GM21423 (cell line): Measurements from ENCODE around the gene RSPRY1.
"Not testable (repeated sequence)": the region's sequence is repeated elsewhere in the genome, so short reads cannot be mapped to it uniquely, and the experiment has no call there.

Experiments used
- ATAC-seq: cut with Tn5 transposase; IDR thresholded peaks from one replicate; pipeline ENCODE4 v1.9.1; 2021; ENCODE audit warnings: mild to moderate bottlenecking, moderate library complexity; ENCODE audit not compliant: unreplicated experiment

The RSPRY1 gene

DNA sequence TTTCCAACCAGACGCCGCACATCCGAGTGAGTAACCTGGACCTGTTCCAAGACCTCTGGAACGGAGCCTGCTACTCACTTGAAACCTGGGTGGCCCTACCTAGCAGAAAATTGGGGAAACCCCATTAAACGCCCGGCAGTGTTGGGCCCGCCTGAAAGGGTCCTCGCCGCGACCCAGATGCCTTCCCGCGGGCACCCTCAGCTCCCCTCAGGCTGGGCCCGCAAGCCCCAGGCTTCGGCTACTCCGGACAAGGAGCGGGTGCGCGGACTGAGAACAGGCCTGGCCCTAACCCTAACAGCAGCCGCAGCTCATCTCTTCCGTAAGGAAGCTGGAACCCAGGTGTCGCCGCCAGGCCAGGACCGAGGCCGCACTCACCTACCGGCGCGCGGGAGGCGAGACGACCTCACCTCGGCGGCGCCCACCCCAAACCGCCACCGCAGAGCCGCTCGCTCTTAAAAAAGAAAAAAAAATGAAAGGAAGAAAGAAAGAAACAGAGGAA lies 634 bp upstream of the RSPRY1 start:
- ATAC-seq = peak; percentile 28

DNA sequence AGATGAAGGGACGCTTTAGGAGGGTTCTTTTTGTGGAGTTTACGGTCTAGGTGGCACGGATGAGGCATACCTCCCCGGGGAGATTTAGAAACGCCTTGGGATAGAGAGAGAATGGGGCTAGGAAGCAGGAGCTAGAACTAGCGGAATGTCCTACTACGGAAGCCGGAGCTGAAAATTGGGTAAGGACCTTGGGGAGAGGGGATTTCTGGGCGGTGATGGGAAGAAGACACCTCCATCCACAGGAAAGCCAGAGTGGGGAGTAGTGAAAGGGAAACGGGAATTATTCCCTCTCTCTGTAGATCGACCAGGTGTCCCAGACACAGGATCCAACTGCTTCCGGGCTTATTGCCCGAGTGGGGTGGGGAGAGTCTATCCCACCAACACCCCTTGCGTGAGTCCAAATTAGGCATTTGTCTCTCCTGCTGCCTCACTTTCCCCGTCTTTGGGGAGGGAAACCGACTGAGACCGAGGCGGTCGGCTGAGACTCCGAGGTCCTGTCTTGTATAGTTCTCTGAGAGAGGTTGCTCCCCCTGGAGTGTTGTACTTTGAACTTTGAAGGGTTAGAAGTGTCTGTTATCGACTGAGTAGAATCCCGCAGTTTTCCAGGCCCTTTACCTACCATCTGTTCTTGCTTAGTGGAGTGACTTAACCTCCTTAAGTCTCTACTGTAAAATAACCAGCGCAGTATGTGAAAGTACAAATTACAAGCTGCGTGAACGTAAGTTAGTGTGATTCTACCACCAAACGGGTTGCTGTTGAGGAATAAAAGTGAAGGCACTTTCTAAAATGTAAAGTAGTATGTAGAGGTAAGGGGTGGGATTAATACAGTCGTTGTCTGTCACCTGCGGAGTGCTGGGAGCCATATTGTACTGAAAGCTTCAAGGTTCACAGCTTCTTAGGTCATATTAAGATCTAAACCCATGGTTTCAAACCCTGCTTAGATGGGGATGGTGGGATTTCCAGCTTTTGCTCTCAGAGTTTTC lies 1.0 kb downstream of the RSPRY1 start:
- ATAC-seq = no peak

- not testable (repeated sequence) for ATAC-seq
Measured at GRCh38 chr16:57187902-57188710, 2.0 kb downstream of the RSPRY1 start.

DNA sequence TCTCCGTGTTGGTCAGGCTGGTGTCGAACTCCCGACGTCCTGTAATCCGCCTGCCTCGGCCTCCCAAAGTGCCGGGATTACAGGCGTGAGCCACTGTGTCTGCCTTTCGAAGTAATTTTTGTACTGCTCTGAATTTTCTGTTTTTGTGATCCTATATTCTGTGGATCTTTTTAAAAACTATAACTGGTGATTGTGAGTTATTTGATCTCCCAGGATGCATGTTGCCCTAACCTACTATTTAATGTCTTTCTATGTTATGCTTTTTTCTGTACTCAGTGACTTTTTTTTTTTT lies 2.5 kb downstream of the RSPRY1 start:
- no peak for ATAC-seq

DNA sequence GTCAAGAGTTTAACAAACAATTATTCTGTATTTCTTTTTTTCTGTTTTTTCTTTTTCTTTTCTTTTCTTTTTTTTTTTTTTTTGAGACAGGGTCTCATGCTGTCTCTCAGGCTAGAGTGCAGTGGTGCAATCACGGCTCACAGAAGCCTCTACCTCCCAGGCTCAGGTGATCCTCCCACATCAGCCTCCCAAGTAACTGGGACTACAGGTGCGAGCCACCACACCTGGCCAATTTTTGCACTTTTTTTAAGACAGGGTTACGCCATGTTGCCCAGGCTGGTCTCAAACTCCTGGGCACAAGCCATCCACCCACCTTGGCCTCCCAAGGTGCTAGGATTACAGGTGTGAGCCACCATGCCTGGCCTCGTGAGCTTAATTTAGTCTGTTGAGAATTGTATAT lies 3.4 kb downstream of the RSPRY1 start:
- ATAC-seq = not testable (repeated sequence)

- no peak for ATAC-seq
Measured at GRCh38 chr16:57190136-57190535, 4.0 kb downstream of the RSPRY1 start.

- ATAC-seq = no peak
Measured at GRCh38 chr16:57191056-57191571, 5.0 kb downstream of the RSPRY1 start.

GRCh38 chr16:57192146-57192545 lies 6.0 kb downstream of the RSPRY1 start:
- no peak for ATAC-seq

DNA sequence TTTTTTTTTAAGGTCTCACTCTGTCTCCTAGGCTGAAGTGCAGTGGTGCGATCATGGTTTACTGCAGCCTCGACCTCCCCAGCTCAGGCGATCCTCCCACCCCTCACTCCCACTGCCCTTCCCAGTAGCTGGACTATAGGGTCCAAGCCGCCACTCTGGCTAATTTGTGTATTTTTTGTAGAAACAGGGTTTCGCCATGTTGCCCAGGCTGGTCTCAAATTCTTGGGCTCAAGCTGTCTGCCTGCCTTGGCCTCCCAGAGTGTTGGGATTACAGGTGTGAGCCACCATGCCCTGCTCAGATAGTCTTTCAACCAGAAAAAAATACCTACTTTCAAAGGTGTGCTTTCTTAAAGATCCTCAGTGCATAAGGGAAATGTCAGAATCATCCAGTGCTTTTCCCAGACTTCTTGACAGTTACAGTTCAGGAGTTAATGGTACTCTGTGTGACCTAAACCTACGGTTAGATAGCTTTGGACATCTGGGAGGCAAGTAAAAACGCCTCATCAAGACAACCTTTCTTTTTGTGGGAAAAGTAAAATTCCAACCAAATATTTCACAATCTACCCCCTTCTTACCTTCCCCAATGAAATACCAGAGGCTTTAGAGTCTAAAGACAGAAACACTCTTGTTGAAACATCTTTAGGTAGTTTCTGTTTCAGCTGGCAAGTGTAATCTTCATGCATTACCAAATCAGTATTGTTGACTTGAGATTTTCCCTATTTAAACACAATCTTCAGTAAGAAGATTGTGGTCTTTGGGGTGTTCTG lies 6.8 kb downstream of the RSPRY1 start:
- no peak for ATAC-seq

DNA sequence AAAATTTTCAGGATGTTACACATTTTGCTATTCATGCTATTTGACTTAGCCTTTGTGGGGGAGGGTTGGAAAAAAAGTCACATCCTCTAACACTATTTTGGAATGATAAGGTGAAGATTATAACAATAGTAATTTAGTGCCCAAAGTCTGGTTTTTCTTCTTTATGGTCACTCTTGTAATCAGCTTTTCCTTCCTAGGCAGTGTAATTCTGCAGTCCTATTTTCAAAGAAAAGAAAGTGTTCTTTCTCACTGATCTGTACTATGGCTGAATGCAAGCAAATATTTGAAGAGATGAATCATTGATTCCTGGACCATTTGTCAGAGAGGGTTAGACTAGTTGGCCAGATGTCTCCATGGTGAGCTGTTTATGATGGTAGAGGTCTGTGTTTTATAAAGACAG lies 8.4 kb downstream of the RSPRY1 start:
- no peak for ATAC-seq

DNA sequence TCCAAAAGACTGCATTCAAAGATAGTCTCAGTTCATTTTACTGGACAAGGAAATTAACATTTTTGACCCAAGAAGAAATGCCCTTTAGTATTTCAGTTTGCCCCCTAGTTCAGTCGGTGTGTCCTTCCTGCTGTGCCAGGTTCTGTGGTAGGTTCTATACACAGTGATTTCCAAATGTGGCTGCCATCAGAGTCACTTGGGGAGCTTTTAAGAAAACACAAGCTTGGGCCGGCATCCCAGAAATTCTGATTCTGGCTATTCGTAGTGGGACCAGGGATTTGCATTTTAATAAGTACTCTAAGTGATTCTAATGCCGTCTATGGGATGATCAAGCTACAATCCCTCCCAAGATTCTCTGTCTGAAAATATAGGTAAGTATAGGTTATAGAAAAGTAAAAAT lies 10.2 kb downstream of the RSPRY1 start:
- no peak for ATAC-seq

DNA sequence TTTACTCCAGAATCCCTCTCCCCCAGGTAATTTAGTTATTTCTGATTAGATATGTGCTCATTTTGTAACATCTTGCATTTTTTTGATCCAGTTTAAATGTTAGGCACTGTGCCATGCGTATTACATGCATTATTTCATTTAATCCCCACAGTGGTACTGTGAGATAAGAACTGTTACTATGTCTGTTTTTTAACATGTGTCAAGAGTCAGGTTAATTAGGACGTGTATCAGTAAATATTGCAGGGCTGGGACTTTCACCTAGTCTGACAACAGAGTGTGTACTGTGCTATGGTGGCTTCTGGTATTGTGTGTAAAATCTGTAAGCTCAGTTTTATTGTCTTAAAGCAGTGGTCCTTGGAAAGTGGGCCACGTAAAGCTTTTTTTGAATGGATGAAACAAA lies 10.6 kb downstream of the RSPRY1 start:
- ATAC-seq = no peak

DNA sequence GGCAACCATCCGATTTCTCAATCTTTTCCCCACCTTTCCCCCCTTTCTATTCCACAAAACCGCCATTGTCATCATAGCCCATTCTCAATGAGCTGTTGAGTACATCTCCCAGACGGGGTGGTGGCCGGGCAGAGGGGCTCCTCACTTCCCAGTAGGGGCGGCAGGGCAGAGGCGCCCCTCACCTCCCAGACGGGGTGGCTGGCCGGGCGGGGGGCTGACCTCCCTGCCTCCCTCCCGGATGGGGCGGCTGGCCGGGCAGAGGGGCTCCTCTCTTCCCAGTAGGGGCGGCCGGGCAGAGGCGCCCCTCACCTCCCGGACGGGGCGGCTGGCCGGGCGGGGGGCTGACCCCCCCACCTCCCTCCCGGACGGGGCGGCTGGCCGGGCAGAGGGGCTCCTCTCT lies 14.2 kb downstream of the RSPRY1 start:
- not testable (repeated sequence) for ATAC-seq

GRCh38 chr16:57200926-57201325 lies 14.8 kb downstream of the RSPRY1 start:
- not testable (repeated sequence) for ATAC-seq

- ATAC-seq = no peak
Measured at GRCh38 chr16:57202095-57202886, 16.2 kb downstream of the RSPRY1 start.

DNA sequence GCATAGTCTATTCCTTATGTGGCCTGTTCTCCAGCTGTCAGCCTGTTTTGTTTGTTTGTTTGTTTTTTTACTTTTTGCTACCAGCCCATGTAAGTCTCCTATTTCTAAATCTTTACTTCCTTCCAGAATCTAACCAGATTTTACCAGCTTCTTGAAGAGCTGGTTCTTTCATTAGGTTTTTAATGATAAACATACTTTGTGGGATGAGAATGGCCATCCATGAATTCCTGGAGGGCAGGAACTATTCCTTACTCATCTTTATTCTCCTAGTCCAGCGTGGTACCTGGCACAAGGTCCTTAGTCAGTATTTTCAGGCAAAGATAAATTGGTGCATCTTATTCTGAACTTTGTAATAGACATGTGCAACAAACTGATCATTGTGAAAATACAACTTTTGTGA lies 17.3 kb downstream of the RSPRY1 start:
- no peak for ATAC-seq

- no peak for ATAC-seq
Measured at GRCh38 chr16:57204675-57205074, 18.5 kb downstream of the RSPRY1 start.

DNA sequence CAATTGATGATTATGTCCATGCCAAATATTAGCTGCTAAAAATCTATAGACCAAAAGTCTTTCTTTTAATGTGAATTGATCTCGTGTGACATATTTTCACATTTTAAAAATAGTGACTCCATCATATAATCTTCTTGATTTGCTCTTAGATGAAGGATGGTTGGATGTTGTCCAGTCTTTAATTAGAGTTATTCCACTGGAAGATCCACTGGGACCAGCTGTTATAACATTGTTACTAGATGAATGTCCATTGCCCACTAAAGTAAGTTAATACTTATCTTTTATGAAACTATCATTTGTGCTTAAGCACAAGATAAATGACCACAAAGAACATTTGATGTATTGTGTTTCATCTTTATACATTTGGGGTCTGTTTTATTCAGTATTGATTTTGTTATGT lies 22.8 kb downstream of the RSPRY1 start:
- no peak for ATAC-seq

DNA sequence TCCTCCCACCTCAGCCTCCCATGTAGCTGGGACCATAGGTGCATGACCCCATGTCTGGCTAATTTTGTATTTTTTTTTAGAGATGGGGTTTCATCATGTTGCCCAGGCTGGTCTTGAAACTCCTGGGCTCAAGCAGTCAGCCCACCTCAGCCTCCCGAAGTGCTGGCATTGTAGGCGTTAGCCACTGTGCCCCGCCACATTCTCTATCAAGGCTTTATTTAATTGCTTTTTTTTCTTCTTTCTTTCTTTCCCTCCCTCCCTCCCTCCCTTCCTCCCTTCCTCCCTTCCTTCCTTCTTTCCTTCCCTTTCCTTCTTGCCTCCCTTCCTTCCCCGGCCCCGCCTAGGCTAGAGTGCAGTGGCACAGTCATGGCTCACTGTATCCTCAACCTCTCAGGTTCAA lies 23.7 kb downstream of the RSPRY1 start:
- ATAC-seq = no peak

DNA sequence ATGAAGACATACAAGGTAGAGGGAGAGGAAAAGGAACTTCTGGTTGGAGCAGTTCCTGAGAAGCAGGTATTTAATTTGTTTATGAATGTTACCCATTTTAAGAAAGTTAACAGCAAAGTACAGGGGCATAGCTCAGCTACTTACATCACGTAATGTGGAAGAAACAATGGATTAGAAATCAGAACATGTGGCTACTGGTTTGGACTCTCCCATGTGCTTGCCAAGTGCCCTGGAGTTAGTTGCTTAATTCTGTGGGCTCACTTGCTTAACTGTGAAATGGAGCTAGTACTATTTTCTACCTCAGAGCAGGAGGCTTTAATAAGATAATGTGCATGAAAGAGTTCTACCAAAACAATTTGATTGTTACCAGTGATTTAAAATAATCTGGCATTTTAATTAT lies 27.3 kb downstream of the RSPRY1 start:
- ATAC-seq = no peak
